Coronary artery (tissue), 2 donors: ENCODE data around the gene CYP4F22.
"Not testable (repeated sequence)": the region's sequence is repeated elsewhere in the genome, so short reads cannot be mapped to it uniquely, and the experiment has no call there.

Experiments
- DNase-seq: peaks from one replicate; pipeline ENCODE4 v3.0.0-alpha.2; 2017; ENCODE audit warnings: low spot score
- H3K27ac ChIP-seq, 2 donors: fragments of 200-600 bp; sonication (generic); one replicate each; pipeline ENCODE4 v1.5.1; 2016 to 2019
- H3K4me3 ChIP-seq: fragments of 200-600 bp; sonication (generic); 2 replicates; pipeline ENCODE4 v1.5.1; 2016; ENCODE audit warnings: mild to moderate bottlenecking, moderate library complexity
- TF ChIP-seq, protein P1 (sequence below): fragments of 200-600 bp; sonication (generic); IDR thresholded peaks from one replicate; pipeline ENCODE4 v1.5.1; 2019; ENCODE audit warnings: antibody characterized with exemption

The CYP4F22 gene

DNA sequence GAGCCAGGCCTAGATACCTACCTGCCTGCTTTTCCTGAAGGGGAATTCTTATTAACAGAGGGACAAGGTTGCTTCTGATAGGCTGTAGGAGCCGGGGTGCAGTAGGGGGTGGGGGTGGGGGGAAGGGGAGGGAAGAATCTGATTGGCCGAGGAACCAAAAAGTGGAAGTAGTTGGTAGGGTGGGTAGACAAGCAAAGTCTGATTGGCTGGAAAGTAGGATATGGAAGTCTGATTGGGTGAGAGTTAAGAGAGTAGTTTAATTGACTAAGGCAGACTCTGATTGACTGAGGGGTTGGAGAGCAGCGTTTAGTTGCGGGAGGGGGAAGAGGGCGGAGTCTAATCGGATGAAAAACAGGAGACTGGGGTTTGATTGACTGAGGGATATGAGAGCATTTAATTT is 9.4 kb upstream of the CYP4F22 start:
- Histone ChIP-seq H3K27ac (no peak overlapping the region), H3K4me3 (no peak overlapping the region)
- TF ChIP-seq, protein P1, sequence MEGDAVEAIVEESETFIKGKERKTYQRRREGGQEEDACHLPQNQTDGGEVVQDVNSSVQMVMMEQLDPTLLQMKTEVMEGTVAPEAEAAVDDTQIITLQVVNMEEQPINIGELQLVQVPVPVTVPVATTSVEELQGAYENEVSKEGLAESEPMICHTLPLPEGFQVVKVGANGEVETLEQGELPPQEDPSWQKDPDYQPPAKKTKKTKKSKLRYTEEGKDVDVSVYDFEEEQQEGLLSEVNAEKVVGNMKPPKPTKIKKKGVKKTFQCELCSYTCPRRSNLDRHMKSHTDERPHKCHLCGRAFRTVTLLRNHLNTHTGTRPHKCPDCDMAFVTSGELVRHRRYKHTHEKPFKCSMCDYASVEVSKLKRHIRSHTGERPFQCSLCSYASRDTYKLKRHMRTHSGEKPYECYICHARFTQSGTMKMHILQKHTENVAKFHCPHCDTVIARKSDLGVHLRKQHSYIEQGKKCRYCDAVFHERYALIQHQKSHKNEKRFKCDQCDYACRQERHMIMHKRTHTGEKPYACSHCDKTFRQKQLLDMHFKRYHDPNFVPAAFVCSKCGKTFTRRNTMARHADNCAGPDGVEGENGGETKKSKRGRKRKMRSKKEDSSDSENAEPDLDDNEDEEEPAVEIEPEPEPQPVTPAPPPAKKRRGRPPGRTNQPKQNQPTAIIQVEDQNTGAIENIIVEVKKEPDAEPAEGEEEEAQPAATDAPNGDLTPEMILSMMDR, result no peak
- no peak for DNase-seq

DNA sequence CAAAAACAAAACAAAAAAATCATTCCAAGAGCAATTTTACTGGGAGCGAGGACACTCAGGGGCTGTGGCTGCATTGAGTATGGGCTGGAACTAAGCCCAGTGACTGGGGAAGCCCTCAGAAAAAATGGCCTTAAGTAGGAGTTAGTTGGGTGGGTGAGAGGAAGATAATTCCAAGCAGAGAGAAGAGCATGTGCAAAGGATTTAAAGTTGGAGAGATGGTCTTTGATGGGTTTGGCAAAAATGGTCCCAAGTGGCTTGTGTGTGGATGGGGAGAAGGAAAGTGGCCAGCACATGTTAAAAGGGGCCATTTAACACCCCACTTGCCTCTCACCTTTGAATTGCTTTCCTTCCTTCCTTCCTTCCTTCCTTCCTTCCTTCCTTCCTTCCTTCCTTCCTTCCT is 6.7 kb upstream of the CYP4F22 start:
- TF ChIP-seq, protein P1, result no peak
- Histone ChIP-seq H3K27ac (no peak overlapping the region), H3K4me3 (no peak overlapping the region)
- DNase-seq, result no peak

DNA sequence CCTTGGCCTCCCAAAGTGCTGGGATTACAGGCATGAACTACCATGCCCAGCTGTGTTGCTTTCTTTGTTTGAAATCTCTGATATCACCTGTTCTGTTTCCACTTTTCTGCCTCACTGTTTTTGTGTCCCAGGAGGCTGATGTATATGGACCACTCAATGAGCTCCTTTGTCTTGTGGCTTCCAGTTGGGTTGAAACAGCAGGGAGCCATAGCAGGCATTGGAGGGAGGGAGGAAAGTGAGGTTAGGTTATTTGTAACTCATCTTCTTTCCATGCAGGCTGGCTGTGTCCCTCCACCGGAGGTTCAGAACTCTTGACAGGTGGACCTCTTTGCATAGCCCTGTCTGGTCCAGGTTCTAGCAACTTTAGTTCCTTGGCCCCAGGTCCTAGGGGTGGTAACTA is 6.1 kb upstream of the CYP4F22 start:
- Histone ChIP-seq H3K27ac (no peak overlapping the region), H3K4me3 (no peak overlapping the region)
- TF ChIP-seq, protein P1, result no peak
- DNase-seq, result no peak

DNA sequence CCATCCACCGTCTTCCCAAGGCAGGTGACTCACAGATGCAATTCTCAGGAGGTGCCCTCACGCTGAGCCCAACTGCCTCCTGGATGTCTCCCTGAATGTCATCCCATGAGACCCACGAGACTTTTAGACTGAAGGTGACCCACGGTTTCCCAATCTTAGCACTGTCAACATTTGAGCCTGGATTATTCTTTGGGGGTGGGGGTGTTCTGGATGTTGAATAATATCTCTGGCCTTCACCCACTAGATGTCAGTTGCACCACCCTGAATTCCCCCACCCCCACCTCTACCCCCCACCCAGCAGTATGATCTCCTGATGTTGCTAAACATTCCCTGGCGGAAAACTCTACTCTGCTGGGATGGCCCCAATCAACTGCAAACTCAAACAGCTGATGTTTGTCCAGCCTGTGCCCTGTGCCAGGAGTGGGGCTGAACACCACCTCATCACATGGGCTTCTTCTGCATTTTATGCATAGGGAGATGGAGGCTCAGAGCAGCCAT is 2.2 kb upstream of the CYP4F22 start:
- DNase-seq, result no peak
- H3K27ac ChIP-seq, result no peak overlapping the region
- H3K4me3 ChIP-seq, result no peak overlapping the region
- TF ChIP-seq, protein P1, result no peak

DNA sequence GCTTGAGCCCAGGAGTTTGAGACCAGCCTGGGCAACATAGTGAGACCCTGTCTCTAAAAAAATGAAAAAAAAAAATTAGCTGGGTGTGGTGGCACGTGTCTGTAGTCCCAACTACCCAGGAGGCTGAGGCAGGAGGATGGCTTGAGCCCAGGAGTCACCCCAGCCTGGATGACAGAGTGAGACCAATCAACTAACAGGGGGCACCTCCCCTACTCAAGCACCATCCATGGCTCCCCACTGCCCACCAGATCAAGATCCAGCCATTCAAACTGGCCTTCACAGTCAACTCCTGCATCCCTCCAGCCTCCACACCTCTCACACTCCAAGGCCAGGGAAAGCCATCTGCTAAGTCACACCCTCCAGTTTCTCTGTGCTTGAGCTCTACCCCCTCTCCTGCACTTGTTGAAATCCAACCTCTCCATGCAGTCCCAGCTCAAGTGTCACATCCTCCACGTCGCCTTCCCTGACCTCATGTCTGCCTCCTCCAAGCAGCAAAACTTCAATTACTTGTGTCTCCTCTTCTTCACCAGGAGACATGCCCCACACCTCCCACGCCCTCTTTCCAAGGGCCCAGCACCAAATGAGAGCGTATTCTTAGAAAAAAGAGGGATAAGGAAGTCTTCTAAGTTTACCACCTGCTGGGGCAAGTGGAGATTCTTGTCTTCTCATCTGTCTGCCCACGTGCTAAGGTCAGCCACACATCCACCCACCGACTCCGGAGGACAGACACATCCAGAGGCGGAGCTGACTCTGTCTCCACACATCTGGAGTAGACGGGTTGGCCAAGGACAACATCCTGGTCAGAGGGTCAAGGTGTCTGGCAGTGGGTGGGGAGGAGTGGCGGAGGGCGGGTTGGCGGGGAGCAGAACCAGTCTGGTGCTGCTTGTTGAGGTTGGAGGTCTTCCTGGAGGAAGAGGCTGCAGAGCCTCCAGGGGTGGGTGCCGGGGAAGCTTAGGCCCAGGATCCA is 974 bp upstream of the CYP4F22 start:
- no peak for DNase-seq
- Histone ChIP-seq H3K27ac (no peak overlapping the region), H3K4me3 (no peak overlapping the region)
- TF ChIP-seq, protein P1, result no peak

DNA sequence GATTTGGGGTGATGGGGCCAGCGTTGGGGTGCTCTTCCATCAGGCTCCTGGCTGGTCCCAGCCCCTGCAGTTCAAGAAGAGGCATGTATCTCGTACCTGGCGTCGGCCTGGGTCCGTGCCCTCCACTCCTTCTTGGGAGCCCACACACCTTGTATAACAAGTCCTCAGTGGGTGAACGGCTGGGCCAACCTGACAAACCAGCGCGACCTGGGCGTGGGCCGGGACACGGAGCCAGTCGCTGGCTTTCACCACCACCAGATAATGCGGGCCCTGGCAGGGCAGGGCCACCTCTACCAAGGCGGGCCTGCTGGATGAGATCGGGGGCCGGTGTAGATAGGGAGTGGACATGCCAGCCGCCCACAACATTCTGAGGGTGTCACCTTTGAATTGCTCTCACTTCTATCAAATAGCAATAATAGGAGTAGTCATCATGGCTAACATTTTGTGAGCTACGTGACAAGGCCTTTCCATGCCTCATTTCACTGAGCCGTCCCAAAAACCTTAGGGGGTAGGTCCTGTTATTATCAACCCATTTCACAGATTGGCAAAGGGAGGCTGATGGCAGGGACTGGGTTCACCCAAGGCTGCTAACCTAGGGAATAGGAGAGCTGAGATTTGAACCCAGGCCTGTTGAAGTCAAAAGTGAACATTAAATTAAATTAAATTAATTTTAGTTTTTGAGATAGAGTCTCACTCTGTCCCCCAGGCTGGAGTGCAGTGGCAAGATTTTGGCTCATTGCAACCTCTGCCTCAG is 3.5 kb downstream of the CYP4F22 start:
- DNase-seq, result no peak
- H3K27ac ChIP-seq, result no peak overlapping the region
- H3K4me3 ChIP-seq, result no peak overlapping the region
- TF ChIP-seq, protein P1, result no peak

DNA sequence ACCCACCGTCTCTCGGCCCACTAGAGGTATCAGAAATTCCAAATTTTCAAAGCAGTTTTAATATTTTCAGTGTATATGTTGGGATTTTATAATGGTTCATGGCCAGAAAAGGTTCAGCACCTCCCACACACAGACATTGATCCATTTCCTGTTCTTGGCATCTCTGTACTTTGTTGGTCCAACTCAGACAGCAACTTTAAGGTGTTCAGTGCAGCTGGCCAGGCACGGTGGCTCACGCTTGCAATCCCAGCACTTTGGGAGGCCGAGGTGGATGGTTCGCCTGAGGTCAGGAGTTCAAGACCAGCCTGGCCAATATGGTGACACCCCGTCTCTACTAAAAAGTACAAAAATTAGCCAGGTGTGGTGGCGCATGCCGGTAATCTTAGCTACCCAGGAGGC is 6.9 kb downstream of the CYP4F22 start:
- H3K27ac ChIP-seq, DNase-seq: not testable (repeated sequence)

More for the DNA sequence above, 6.9 kb downstream of the CYP4F22 start:
- not testable (repeated sequence) for H3K4me3 ChIP-seq
